GM10248 (cell line): ENCODE results near the gene MYH6.

Experiments used
- CTCF ChIA-PET: fragments of 300-600 bp; sonication (Branson Sonifier 250); formaldehyde crosslinking; extraction: SDS; loops from one replicate; lab custom pipeline; 2021; ENCODE audit warnings: antibody characterized with exemption; lab: Yijun Ruan, JAX
- POLR2A ChIA-PET: fragments of 350-650 bp; sonication (Branson Sonifier 250); formaldehyde crosslinking; extraction: SDS; loops from one replicate; lab custom pipeline; 2020; ENCODE audit warnings: antibody characterized with exemption; lab: Yijun Ruan, JAX
- DNase-seq: peaks from one replicate; pipeline ENCODE4 v3.0.0; 2012; ENCODE audit errors: extremely low spot score
- CTCF ChIP-seq: IDR thresholded peaks from 2 replicates; pipeline ENCODE4 v1.5.1; 2012; ENCODE audit warnings: mild to moderate bottlenecking, low read depth; ENCODE audit errors: extremely low read depth, missing control alignments, control extremely low read depth

MYH6 gene

GRCh38 chr14:23365732-23366425 is 42.2 kb downstream of the MYH6 start:
- CTCF ChIA-PET: no interaction called here
- DNase-seq: no peak

DNA sequence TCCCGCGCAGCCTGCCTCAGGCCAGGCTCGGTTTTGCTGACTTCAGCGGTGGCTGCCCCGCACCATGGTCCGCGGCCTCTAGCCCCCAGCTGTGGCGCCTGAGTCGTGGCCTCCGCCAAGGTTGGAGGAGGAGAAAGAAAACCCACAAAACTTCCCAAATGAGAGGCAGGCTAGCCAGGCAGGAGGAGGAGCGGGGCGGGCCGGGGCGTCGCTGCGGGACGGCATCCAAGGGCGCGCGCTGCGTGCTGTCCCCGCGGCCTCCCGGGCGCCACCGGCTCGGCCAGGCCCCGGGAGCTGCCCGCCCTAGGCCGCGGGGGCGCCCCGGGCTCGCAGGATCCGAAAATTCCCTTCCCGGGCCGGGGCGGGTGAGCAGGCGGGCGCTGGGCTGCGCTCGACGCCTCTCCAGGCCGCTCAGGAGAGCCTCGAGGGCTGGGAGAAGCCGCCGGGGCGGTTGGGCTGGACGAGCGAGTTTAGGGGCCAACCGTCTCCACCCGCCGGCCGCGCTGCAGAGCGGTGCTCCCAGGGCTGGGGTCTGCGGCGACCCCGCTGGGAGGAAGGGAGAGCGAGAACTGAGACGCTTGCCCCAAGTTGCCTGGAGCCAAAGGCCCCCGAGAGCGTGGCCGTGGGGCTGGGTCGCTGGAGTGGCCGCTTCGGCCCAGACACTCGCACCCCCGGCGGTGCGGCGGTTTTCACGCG is 42.9 kb downstream of the MYH6 start, which contains the start of gene EFS:
TSS of gene EFS (minus strand) at position 137 of the 696 bp plus-strand sequence. CDS start 147 bp downstream, outside the sequence.
- TF ChIP-seq CTCF: no peak
- CTCF ChIA-PET: no interaction called here
- DNase-seq: no peak
- POLR2A ChIA-PET: no interaction called here

More at GRCh38 chr14:23365732-23366425, 42.2 kb downstream of the MYH6 start:
- TF ChIP-seq CTCF: no peak
- POLR2A ChIA-PET: no interaction called here

- no peak for DNase-seq
- ChIA-PET CTCF (no interaction called here), POLR2A (no interaction called here)
- no peak for TF ChIP-seq CTCF
Observed at GRCh38 chr14:23364164-23365035, 43.7 kb downstream of the MYH6 start.

GRCh38 chr14:23362200-23362599 is 45.9 kb downstream of the MYH6 start:
- ChIA-PET CTCF (interaction anchor here (1.1 to 1.5 kb wide), 4 partner anchors 11 to 41 kb away, joined by 3 to 6 read pairs (median 3); partner anchors contain the start of genes IL25 and PABPN1), POLR2A (no interaction called here)
- DNase-seq: no peak
- TF ChIP-seq CTCF: no peak

- POLR2A ChIA-PET: no interaction called here
- CTCF ChIA-PET: interaction anchor here (1.1 to 1.5 kb wide), 4 partner anchors 11 to 40 kb away, joined by 3 to 6 read pairs (median 3); partner anchors contain the start of genes IL25 and PABPN1
Observed at GRCh38 chr14:23361763-23362162, 46.3 kb downstream of the MYH6 start.

More at GRCh38 chr14:23361763-23362162, 46.3 kb downstream of the MYH6 start:
- TF ChIP-seq CTCF: no peak
- DNase-seq: no peak
